ENCODE data around the gene PLEKHN1.
A peak's percentile ranks its signal among the peaks of the same experiment; 100 is the strongest.
"Not testable (repeated sequence)": the region's sequence is repeated elsewhere in the genome, so short reads cannot be mapped to it uniquely, and the experiment has no call there.

PLEKHN1 gene

DNA sequence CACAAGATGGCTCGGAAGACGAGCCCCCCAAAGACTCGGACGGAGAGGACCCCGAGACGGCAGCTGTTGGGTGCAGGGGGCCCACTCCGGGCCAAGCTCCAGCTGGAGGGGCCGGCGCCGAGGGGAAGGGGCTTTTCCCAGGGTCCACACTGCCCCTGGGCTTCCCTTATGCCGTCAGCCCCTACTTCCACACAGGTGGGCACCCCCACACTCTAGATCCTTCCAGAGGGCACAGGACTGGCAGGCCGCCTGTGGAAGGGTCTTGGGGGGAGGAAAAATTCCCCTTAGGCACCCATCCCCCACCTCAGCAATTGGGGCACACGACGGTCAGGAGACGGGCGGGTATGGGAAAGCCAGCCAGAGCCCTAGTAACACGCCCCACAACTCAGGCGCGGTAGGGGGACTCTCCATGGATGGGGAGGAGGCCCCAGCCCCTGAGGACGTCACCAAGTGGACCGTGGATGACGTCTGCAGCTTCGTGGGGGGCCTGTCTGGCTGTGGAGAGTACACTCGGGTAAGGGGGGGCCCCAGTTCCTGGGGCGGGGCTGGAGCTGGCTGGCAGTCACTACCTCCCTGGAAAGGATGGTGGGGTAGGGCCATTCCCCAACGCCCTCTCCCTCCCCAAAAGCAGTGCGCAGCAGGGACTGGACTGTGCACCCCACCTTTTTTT, 23.3 kb upstream of the PLEKHN1 start:
- no peak for DNase-seq

DNA sequence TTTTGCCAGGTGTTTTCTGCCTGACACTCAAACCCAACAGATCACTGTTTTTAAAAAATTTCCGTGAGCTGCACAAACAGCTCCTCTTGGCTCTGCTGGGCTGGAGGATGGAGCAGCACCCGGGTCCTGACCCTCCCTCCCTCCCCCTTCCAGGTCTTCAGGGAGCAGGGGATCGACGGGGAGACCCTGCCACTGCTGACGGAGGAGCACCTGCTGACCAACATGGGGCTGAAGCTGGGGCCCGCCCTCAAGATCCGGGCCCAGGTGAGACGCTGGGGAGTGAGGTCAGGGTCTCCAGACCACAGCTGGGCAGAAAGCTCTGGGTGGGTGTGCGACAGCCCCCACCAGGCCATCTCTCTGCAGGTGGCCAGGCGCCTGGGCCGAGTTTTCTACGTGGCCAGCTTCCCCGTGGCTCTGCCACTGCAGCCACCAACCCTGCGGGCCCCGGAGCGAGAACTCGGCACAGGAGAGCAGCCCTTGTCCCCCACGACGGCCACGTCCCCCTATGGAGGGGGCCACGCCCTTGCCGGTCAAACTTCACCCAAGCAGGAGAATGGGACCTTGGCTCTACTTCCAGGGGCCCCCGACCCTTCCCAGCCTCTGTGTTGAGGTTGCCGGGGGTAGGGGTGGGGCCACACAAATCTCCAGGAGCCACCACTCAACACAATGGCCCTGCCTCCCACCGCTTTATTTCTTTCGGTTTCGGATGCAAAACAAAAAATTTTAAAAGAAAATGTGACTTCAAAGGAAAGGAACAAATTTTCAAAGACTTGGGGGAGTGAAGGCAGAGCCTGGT, 22.5 kb upstream of the PLEKHN1 start:
- no peak for DNase-seq

DNA sequence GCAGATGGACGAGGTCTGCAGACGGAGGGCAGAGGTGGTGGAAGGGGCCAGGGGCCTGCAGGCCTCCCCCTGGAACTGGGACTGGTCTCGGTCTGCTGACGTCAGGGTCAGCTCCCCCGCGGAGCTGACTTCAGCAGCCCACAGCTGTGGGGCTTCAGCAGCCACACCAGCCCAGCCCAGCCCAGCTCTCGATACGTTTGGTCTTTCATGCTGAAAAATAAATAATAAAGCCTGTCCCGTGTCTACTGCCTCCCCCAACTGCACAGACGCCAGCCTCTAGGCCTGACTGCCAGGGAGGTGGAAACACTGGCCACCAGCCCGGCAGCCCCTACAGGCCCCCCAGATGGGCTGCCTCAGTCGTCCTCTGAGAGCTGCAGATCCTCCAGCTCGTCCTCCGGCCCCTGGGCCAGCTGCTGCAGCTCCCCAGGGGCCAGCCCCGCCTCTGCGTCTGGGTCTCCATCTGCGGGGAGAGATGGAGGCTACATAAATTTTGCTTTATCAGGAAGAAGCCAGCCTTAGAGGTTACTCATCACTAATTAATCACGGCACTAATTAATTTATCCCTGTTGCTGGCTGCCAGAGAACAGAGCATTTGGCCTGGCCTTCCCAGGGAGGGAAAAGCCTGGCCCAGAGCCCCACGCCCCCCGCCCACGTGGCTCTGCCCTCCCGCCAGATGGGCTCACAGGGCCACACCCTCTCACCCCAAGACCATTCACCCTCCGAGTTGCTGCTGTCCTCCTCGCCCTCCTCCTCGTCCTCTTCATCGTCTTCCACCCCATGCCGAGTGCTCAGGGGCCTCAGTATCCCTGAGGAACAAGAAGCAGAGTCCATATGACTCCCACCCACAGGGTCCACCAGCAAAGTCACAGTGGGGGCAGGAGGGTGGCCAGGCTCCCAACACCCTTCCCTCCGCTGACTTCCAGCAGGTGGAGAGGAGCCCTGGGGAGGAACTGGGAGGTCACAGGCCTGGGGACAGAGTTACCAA, 21.6 kb upstream of the PLEKHN1 start:
- DNase-seq = no peak

DNA sequence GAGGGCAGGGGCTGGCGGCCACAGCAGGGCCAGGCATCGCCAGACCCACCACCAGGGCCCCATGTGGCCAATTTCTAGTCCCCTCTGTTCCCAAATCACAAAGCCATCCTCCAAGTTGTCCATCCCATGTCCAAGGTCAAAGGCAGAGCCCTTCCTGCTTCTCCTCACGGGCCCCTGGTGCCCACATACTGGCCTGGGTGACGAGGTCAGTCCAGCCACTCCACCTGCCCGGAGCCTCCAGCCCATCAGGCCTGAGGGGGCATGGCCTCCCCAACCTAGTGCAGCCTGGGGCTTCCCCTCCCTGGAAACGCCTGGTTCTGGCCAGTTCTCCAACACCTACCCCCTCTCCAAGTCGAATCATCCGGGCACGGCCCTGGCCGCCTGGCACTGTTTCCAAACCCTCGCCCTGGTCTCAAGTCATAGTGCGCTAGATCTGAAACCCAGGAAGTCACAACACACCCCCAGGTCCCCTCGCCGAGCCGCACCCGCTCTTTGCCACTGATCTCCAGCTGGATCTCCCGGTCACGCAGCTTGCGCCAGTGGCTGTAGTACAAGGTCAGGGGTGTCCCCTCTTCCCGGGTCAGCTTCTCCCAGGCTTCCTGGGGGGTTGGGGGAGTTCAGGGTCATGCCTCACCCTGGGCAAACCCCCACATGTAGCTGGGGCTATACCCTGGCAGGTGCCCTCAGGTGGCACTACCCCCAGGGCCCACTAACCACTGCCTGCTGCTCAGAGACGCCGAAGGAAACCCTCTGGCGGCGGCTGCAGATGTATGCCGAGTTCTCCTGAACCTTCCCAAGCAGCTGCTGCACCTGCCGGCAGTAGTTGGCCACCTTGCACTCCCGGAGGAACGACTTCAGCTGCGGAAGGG, 20.4 kb upstream of the PLEKHN1 start:
- no peak for DNase-seq

DNA sequence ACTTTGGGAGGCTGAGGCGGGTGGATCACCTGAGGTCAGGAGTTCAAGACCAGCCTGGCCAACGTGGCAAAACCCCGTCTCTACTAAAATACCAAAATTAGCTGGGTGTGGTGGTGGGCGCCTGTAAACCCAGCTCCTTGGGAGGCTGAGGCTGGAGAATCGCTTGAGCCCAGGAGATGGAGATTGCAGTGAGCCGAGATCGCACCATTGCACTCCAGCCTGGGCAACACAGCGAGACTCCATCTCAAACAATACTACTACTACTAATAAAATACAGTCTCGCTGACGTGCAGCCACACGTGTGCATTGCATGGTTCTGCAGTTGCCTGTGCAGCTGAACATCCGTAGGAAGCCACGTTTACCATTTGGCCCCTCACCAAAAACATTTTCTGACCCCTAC, 19.5 kb upstream of the PLEKHN1 start:
- not testable (repeated sequence) for DNase-seq

DNA sequence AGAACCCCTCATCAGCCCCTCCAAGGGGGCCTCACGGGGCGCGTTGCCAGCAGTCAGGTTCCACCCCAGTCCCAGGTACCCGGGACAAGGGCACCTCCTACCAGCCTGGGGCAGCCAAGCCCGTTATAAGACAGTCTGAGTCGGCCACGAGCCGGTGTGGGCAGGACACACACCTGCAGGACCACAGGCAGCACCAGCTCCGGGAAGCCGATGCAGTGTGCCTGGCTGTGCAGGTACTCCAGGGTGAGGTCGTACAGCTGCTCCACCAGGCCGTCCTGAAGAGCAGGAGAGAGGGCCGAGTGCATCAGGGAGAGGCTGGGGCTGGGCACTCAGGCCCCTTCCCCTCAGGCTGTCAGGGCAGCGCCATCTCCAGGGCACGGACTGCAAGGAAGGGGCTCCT, 18.3 kb upstream of the PLEKHN1 start:
- DNase-seq = no peak

DNA sequence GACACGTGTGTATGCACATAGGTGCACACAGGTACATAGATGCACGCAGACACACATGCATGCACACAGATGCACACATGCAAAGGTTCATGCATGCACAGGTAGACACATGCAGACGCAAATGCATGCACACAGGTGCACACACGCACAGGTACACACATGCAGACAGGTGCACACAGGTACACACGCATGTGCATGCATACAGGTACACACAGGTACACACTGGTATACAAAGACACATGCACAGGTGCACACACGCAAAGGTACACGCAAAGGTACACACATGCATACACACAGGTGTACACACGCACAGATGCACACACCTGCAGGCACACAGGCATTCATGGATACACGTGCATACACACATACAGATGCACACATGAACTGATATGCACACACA, 16.0 kb upstream of the PLEKHN1 start:
- no peak for DNase-seq

DNA sequence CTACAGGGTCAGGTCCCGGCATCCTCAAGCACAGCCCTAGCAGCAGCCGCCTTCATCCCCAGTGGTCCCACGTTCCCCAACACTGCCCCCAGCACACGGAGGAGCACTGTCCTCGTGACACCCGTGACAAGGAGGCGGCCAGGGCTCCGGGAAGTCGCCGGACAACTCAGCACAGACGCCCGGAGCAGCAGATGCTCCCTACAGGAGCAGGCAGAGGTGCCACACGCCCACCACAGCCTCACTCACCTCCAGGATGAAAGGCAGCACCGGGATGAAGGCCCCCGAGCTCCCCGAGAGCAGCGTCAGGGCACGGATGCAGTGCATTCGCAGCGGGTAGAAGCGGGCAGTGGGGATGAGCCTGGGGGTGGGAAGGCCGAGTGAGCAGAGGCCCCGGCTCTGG, 15.4 kb upstream of the PLEKHN1 start:
- no peak for DNase-seq

DNA sequence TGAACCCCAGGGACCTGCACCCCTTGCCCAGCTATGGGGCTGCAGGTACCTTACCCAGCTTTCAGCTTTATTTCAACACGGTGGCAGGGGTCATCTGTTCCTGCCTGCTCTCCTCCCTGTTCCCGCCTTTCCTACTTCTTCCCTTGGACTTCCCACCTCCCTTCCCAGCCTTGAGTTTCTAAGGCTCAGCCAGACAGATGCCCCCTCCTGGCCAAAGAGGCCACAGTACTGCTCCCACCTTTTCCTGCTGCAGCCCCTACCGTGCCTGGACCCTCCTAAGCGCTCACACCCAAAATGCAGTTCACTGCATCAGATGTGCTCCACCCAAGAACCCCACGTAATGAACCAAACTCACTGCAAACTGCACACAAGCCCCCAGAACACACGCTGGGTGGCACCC, 14.9 kb upstream of the PLEKHN1 start:
- DNase-seq = no peak

DNA sequence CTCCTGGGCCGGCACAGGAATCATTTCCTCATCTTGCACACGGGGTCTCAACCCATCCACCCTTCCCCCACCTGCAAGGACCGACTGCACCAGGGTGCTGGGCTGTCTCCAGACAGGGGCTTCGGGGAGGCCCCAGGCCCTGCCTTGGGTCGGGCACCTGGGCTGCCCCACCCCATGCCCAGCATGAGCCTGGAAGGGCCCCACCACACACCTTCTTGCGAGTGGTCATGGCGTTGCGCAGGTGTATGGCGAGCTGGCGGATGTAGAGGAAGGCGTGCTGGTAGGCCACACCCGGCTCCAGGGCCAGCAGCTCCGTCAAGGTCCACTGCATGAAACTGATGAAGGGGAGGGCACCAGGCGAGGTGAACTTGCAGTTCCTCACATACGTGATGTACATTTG, 14.1 kb upstream of the PLEKHN1 start:
- no peak for DNase-seq

DNA sequence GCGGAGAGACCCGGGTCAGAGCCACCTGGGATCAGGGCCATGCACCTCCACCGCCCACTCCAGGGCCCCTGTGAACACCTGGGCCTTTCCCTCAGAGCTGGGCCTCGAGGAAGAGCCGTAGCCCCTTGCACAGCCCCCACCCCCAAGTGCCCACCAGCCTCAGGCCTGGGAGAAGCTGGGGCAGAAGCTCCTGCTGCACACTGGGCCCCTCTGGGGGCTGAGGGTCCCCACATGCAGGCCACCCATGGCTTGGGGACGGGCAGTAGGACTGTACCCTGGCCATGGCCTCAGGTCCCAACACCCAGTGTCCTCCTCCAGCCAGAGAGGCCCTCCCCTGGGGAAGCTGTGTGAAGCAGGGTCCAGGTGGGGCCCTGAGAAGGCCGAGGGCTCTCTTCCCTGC, 13.7 kb upstream of the PLEKHN1 start:
- no peak for DNase-seq

DNA sequence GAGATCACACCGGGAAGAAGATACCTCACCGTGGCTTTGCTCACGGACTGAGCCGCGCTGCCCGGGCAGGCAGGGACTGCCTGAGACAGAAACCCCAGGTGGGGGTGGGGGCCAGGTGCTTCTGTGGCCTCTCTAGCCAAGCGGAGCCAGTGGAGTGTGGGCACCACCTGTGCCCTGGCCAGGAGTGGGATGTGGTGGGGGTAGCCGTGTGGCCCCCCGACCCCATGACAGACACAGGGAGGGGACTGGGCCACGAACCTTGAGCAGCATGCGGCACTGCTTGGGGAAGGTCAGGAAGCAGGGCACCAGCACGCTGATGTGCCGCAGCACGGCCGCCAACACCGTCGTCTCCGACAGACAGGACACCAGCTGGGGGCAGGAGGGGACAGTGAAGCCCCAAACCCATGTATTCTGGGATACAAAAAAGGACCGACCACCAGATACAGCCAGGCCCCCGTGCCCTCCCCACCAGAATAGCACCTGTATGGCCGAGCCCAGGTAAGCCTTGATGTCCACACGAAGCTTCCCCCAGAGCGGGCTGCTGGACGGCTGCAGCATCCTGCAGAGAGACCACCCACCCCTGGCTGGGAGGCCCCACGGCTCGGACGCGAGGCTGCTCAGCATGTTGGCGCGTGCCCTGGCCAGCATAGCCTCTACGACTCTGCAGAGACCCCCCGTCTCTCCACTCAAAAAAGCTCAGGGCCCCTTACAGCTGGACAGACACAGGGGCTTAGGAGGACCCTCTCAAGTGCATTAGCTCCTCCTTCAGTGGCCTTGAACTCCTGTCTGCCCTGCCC, 12.6 kb upstream of the PLEKHN1 start:
- no peak for DNase-seq

DNA sequence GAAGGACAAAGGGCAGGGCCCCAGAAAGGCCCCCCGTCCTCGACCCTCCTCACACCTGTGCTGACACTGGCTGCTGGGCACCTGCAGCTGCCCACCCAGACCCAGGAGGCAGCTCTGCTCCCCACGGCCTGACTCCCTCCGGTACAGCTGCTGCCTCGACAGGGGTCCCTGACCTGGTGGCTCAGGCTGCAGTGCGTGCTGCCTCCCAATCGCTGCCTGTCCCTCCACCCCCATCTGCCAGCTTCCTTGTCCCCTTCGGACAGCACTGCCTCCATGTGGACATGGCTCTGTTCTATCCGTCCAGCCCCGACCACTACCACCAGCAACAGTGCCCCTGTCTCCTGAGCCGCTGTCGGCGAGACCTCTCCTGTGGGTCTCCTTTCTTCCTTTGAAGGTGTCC, 11.4 kb upstream of the PLEKHN1 start:
- DNase-seq = no peak

DNA sequence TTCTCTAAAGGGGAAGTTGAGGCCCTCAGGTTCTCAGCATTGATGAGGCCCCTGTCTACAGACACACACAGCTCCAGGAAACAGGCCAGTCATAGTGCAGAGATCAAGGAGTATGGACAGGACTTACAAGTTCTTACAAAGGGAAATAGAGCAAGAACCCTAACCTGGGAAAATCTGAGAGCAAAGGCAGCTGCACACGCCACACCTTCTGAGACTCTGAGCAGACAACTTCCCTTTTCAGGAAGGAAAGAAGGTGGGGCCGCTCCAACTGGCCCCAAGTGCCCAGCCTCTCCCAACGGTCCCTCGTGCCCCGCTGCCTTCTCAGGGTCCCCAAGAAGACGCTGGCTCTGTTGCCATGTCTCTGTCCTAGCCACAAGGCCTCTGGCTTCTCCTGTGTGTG, 10.8 kb upstream of the PLEKHN1 start:
- DNase-seq = peak; percentile 36

DNA sequence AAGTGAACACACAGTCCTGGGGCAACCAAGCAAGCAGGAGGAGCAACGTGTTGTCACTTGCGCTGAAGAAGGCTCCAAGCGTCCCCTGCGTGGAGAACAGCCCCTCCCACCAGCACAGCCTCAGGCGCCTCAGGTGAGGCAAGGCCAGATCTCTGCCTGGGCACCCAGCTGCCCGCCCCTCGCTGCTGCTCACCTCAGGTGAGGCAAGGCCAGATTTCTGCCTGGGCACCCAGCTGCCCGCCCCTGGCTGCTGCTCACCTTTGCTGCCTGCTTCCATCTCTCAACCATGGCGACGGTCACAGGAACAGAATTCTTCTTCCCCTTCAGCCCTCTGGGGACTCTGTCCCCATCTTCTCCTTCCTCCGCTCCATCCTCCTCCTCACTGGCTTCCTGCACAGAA, 9.6 kb upstream of the PLEKHN1 start:
- no peak for DNase-seq

DNA sequence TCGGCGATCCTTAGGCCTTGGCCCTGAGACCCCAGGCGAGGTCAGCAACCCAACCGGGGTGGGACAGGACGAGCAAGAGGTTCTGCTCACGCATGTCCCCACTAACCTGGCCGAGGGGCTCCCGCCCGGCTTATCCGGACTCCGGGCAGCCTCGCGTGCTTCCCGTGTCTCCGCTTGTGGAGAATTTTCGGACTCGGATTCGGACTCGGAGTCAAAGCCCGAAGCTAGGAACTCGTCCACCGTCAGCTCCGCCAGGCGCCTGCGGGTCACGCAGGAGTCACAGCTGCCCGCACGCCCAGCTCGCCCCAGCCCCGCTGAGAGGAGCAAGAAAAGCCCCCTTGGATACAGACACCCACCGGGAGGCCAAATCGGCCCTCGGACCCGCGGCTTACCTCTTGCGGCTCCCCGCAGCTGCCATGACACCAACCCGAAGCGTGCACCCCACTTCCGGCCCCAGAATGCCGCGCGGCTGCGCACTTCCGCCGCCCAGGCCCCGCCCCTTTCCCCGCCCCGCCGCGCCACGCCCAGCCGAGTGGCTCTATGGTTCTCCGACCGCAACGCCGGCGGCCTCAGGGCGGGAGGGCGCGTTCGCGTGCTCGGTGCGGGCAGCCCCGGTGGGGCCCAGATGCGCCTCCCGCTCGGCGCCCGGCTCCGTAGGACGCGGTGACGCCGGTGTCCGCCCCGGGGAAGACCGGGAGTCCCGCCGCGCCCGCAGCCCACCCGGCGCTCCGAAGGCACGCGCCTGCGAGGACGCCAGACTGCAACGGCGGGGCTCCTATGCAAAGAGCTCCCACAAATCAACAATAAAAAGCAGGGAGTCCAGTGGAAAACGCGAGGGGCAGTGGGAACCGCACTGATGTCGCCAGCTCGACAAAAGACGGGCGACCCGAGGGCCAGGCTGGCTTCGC, 7.2 kb upstream of the PLEKHN1 start, which contains the start of gene NOC2L:
TSS of gene NOC2L (minus strand) at position 434 of the 908 bp plus-strand sequence. CDS start at position 418, 16 bp downstream.
- DNase-seq = peak; percentile 78

DNA sequence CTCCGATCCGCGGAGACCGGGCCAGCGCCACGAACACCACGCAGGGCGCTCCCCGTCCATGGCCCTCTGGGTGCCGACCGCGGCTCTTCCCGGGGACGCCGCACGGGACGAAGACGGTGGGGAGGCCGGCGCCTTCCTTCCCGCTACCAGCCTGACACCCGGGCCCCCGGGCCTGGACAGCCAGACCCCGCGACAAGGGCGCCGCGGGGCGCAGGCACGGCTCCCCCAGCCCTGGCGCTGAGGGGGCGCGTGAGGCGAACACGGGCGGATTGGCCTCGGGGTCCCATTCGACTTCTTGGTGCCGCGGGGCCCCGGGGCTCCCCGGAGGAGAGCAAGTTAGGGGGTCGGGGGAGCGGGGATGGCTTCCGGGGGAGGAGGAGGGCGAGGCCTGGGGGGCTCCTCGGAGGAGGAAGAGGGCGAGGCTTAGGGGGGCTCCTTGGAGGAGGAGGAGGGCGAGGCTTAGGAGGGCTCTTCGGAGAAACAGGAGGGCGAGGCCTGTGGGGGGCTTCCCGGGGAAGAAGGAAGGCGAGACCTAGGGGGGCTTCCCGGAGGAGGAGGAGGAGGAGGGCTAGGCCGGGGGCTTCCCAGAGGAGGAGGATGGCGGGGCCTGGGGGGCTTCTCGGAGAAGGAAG, 6.4 kb upstream of the PLEKHN1 start:
- DNase-seq = no peak

DNA sequence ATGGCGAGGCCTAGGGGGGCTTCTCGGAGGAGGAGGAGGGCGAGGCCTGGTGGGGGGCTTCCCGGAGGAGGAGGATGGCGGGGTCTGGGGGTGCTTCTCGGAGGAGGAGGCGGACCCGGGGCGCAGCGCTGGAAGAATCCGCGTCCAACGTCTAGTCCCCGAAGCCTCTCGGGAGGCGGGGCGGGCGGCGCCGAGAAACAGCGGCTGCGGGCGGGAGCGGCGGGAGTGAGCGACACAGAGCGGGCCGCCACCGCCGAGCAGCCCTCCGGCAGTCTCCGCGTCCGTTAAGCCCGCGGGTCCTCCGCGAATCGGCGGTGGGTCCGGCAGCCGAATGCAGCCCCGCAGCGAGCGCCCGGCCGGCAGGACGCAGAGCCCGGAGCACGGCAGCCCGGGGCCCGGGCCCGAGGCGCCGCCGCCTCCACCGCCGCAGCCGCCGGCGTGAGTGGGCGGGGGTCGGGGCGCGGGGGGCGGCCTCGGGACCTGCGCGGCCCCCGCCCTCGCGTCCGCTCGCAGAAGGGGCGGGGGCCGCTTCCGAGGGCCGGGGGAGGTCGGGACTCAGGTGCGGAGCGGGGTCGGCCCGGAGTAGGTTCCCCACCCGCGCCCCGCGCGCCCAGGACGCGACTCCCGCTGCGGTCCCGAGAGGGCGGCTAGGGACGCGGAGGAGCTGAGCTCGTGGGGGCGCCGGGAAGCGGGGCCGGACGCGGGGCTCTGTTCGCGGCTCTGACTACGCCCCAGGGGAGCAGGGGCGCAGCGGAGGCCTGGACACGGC, 5.7 kb upstream of the PLEKHN1 start, which contains the start of gene KLHL17:
TSS of gene KLHL17 (plus strand) at position 222 of the 769 bp plus-strand sequence. CDS start at position 332, 110 bp downstream.
- DNase-seq = peak; percentile 48

DNA sequence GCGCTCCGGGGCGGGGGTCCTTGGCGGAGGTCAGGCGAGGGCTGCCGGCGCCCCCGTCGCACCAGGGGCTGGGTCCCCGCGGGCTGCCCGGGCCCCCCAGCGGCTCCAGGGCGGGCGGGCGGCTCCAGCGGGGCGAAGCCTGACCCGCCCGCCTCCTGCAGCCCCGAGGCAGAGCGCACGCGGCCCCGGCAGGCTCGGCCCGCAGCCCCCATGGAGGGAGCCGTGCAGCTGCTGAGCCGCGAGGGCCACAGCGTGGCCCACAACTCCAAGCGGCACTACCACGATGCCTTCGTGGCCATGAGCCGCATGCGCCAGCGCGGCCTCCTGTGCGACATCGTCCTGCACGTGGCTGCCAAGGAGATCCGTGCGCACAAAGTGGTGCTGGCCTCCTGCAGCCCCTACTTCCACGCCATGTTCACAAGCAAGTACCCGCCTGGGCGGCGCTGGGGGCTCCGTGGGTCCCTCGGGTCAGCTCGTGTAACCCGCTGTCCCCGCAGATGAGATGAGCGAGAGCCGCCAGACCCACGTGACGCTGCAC, 5.1 kb upstream of the PLEKHN1 start:
- no peak for DNase-seq
